Measurements from ENCODE around the gene B3GALT6. TPM values are rescaled to one million over a fixed set of nuclear protein-coding genes. Genes with fewer than 3 reads are reported as not detected.
A peak's percentile ranks its signal among the peaks of the same experiment; 100 is the strongest.

The B3GALT6 gene
- total and polyA plus RNA-seq, 10 donors: 7.9 to 25.1 (median 18.4) TPM

- Histone ChIP-seq H3K27ac (no peak overlapping the region), H3K9me3 (no peaks in the 10 kb centered on the region), H3K36me3 (no peaks in the 10 kb centered on the region), H3K4me1 (peaks cover 0 to 15% (median 10%) of the 10 kb centered on the region in 6 donors), H3K4me3 (no peak overlapping the region), H3K27me3 (replicated peaks in 1 of 7) (peaks cover 0 to 4% (median 0%) of the 10 kb centered on the region in 7 donors)
- intact Hi-C loops (cut with DNase I; ENCODE audit: low total_unique reads): no loop called here
- DNase-seq: no peak
- WGBS, 5 donors: 89 to 96% (median 94%) methylated on average over 16 to 17 of the region's 17 CpGs
- TF ChIP-seq CTCF (IDR thresholded peaks at IDR 0.05 in 8 of 11, conservative IDR thresholded peaks at IDR 0.05 in 3 of 11) (no peak), POLR2AphosphoS5 (IDR thresholded peaks at IDR 0.05) (no peak), POLR2A (IDR thresholded peaks at IDR 0.05) (no peak)
These were observed 47.0 kb downstream of the B3GALT6 start for GRCh38 chr1:1279028-1279427.

DNA sequence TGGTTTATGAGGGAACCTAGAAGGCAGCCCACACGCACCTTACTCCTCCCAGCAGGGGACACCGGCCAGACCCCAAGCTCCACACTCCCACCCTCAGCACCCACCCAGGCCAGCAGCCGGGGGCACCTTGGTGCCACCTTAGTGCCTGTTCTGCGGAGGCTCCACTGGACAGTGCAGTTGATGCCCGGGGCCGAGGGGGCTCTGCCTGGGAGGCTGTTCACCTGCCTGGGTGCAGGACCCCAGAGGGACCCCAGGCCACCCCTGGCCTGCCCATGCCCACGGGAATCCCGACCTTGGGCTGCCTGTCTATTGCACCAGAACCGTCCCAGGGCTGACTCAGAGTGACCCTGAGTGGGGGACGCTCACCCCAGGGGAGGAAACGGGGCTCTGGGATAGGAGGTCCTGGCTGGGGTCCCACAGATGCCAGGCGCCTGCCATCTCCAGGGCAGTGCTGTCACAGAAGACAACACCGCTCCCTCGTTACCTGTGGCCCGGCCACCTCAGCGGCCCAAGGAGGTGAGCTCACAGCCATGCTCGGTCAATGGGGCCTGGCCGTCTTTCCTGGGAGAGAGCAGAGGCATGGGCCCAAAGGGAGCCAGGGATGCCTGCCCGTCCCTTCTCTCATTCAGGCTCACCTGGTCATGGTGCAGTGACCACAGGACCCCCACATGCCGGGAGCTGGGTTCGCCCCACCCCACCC, 48.9 kb downstream of the B3GALT6 start:
- Histone ChIP-seq H3K36me3 (no peaks in the 10 kb centered on the region), H3K27me3 (replicated peaks in 1 of 7) (peaks cover 0 to 18% (median 0%) of the 10 kb centered on the region in 7 donors), H3K4me3 (no peak overlapping the region), H3K27ac (no peak overlapping the region), H3K4me1 (peaks cover 0 to 2% (median 0%) of the 10 kb centered on the region in 6 donors), H3K9me3 (no peaks in the 10 kb centered on the region)
- intact Hi-C loops (cut with DNase I; ENCODE audit: low total_unique reads): no loop called here
- TF ChIP-seq POLR2AphosphoS5 (IDR thresholded peaks at IDR 0.05) (no peak), CTCF (IDR thresholded peaks at IDR 0.05 in 8 of 11, conservative IDR thresholded peaks at IDR 0.05 in 3 of 11) (no peak), POLR2A (IDR thresholded peaks at IDR 0.05) (no peak)
- WGBS, 5 donors: 78 to 93% (median 92%) methylated on average over 13 to 21 of the region's 21 CpGs
- DNase-seq: peak; percentile 71

GRCh38 chr1:1281533-1282321, 49.7 kb downstream of the B3GALT6 start:
- Histone ChIP-seq H3K27me3 (replicated peaks in 1 of 7) (peaks cover 0 to 24% (median 0%) of the 10 kb centered on the region in 7 donors), H3K36me3 (no peaks in the 10 kb centered on the region), H3K9me3 (no peaks in the 10 kb centered on the region), H3K4me3 (no peak overlapping the region), H3K27ac (no peak overlapping the region), H3K4me1 (peaks cover 0 to 10% (median 3%) of the 10 kb centered on the region in 6 donors)
- TF ChIP-seq POLR2AphosphoS5 (IDR thresholded peaks at IDR 0.05): no peak
- no peak for TF ChIP-seq CTCF (IDR thresholded peaks at IDR 0.05 in 8 of 11, conservative IDR thresholded peaks at IDR 0.05 in 3 of 11)
- no peak for TF ChIP-seq POLR2A (IDR thresholded peaks at IDR 0.05)
- WGBS, 5 donors: 50 to 73% (median 57%) methylated on average over 8 to 26 of the region's 26 CpGs
- DNase-seq: no peak
- intact Hi-C loops (cut with DNase I; ENCODE audit: low total_unique reads): no loop called here

DNA sequence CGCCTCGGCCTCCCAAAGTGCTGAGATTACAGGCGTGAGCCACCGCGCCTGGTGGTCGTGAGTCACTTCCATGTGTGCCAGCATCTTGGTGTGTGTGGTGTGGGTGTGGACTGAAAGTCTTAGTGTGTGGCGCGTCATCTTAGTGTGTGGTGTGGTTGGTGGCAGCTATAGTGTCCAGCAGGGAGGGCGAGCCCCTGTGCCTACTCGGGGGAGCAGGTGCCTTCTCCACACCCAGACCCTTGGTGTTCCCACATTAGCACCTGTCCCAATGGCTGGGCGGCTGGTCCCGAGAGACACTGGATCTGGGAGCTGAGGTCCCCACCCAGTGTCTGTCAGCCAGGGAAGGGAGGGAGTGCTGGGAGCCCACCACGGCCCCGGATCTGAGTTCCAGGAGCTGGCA, 51.0 kb downstream of the B3GALT6 start:
- H3K4me3 ChIP-seq: no peak overlapping the region
- H3K27ac ChIP-seq: no peak overlapping the region
- 82 to 91% (median 89%) methylated on average over 11 to 14 of the region's 14 CpGs for WGBS, 5 donors
- no peak for TF ChIP-seq CTCF (IDR thresholded peaks at IDR 0.05 in 8 of 11, conservative IDR thresholded peaks at IDR 0.05 in 3 of 11)
- TF ChIP-seq POLR2AphosphoS5 (IDR thresholded peaks at IDR 0.05): no peak
- no peak for TF ChIP-seq POLR2A (IDR thresholded peaks at IDR 0.05)
- peaks cover 0 to 29% (median 0%) of the 10 kb centered on the region in 7 donors for H3K27me3 ChIP-seq (replicated peaks in 1 of 7)
- intact Hi-C loops (cut with DNase I; ENCODE audit: low total_unique reads): no loop called here
- no peaks in the 10 kb centered on the region for H3K36me3 ChIP-seq
- H3K4me1 ChIP-seq: peaks cover 0 to 21% (median 3%) of the 10 kb centered on the region in 6 donors
- no peaks in the 10 kb centered on the region for H3K9me3 ChIP-seq
- no peak for DNase-seq

Data from spleen (tissue), 11 donors.